HG03196 (cell line): ENCODE data around the gene TDRD5.
"Not testable (repeated sequence)": the region's sequence is repeated elsewhere in the genome, so short reads cannot be mapped to it uniquely, and the experiment has no call there.

Experiments used
- ATAC-seq: cut with Tn5 transposase; IDR thresholded peaks from one replicate; pipeline ENCODE4 v1.9.1; 2021; ENCODE audit not compliant: unreplicated experiment

The TDRD5 gene

DNA sequence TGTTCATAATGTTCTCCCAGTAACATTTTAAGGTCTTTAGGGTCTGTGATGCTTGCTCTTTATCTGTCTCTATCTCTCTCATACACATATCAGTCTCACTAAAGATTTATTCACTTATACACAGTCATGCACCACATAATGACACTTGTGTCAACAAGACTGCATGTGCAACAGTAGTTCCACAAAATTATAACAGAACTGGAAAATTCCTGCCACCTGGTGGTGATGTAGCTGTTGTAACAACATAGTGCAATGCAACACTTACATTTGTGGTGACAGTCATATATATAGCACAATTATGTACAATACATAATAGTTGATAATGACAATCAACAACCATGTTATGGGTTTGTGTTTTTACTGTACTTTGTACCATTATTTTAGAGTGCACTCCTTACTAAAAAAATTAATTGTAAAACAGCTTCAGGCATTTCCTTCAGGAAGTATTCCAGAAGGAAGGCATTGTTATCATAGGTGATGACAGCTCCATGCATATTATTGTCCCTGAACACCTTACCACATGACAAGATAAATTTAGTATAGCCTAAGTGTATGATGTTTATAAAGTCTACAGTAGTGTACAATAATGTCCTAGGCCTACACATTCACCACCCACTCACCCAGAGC is 8.1 kb downstream of the TDRD5 start:
- ATAC-seq: no peak

DNA sequence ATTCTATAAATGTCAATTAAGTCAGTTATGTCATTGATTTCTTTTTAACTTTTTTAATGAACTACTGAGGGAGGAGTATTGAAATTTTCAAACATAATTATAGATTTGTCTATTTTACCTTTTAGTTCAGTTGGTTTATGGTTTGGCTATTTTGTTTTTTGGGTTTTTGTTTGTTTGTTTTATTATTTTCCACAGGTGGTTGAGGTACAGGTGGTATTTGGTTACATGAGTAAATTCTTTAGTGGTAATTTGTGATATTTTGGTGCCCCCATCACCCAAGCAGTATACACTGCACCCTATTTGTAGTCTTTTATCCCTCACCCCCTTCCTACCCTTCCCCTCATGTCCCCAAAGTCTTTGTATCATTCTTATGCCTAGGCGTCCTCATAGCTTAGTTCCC is 9.5 kb downstream of the TDRD5 start:
- no peak for ATAC-seq

DNA sequence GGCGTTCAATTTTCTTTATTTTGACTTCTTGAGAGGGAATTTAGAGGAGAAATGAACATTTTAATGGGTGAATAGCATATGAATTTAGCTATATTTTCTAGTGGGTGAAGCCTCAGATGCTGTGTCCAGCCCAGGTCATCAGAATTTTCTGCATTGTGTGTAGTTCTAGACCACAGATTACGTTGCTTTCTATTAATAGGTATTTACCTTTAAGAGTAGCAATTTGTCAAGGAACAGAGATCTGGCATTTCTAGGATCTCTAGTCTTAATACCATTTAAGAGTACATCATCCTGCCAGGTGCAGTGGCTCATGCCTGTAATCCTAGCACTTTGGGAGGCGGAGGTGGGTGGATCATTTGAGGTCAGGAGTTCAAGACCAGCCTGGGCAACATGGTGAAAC is 20.7 kb downstream of the TDRD5 start:
- ATAC-seq: no peak

DNA sequence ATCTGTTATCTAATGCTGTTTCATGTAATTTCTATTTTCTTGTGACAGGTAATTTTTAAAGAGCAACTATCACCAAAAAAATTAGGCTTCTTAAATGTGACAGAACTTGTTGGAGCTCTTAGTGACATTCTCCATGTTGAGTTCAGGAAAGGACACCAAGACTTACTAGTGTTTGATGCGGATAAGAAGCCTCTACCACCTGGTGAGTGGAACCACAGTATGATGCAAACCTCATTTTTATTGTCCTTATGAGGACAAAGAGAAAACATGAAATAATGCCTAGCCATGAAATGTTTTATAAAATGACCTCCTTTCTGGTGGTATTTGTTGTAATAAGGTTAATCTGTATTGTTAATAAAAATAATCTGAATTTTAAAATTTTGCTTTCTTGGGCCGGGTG is 39.1 kb downstream of the TDRD5 start:
- ATAC-seq: no peak

DNA sequence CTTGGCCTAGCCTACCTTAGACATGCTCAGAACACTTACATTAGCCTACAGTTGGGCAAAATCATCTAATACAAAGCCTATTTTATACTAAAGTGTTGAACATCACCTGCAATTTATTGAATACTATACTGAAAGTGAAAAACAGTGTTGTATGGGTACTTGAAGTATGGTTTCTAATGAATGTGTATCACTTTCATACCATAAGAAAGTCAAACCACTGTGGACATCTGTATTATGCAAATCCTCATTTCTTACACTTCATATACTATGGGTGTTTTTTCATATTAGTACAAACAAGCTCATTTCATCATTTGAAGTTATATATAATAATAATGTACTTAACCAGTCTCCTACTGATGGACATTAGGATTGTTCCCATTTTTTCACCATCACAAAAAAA is 41.2 kb downstream of the TDRD5 start:
- ATAC-seq: peak; percentile 67

DNA sequence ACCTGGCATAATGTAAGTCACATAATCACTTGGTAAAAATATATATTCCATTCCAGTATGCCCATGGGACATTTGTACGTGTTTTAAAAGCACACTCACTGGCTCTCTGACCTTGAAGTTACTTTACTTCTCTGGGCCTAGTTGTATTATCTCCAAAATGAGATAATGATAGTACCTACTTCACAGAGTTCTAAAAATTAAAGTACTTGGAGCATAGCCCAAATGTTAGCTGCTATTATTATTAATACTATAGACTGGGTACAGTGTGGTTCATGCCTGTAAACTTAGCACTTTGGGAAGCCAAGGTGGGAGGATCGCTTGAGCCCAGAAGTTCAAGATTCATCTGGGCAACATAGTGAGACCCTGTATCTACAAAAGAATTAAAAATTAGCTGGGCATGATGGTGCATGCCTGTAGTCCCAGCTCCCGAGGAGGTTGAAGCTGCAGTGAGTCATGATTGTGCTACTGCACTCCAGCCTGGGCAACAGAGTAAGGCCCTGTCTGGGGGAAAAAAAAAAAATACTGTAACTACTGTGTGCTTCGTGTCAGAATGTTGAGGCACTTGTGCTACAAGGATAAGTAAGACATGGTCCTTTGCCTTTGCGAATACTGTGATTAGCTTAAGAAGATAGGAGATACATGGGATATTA is 45.7 kb downstream of the TDRD5 start:
- ATAC-seq: no peak

DNA sequence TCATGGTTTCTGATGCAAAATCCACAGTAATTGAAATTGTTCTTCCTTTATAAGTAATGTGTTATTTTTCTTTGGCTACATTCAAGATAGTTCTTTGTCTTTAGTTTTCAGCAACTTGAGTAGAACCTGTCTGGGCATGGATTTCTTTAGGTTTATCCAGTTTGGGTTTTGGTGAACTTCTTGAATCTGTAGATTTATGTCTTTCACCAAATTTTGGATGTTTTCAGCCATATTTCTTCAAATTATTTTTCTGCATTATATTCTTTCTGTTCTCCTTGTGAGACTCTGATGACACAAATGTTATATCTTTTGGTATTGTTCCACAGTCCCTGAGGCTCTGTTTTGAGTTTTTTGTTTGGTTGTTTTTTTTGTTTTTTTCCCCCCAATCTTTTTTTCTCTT is 69.4 kb downstream of the TDRD5 start:
- ATAC-seq: no peak

DNA sequence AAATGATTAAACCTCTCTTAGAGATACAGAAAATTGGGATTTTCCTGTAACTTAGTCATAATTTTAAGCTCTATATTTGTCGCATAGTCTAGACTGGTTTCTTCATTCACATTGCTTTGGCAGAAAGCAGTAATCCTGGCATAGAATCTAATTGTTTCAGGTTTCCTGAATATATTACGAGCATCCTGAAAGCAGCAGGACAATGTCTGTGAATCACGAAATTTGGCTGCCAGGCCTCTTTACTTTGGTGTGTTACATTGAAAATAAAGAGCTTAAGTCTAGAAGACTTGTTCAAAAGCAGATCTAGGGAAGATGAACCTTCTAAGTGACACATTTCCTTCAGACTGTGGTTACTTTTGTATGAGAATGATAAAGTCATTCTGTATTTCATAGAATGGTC is 72.2 kb downstream of the TDRD5 start:
- ATAC-seq: no peak

DNA sequence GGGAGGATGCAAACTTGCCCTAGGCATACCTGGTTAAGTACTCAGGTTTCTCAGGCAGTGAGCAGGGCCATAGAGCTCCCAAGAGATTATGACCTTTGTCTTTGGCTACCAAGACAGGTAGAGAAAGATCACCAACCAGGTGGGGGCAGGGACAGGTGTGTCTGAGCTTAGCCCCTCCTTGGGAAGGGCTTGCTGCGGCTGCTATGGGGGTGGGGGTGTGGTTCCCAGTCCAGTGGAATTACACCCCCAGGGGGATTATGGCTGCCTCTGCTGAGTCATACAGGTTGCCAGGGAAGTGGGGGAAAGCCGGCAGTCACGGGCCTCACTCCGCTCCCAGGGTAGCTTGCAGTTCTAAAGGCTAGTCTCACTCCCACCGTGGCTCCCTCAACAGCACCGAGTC is 86.2 kb downstream of the TDRD5 start:
- ATAC-seq: no peak

DNA sequence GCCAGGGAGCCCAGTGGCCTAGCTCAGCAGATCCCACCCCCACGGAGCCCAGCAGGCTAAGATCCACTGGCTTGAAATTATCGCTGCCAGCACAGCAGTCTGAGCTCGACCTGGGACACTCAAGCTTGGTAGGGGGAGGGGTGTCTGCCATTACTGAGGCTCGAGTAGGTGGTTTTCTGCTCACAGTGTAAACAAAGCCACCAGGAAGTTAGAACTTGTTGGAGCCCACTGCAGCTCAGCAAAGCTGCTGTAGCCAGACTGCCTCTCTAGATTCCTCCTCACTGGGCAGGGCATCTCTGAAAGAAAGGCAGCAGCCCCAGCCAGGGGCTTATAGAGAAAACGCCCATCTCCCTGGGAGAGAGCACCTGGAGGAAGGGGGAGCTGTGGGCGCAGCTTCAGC is 102.9 kb downstream of the TDRD5 start:
- not testable (repeated sequence) for ATAC-seq

DNA sequence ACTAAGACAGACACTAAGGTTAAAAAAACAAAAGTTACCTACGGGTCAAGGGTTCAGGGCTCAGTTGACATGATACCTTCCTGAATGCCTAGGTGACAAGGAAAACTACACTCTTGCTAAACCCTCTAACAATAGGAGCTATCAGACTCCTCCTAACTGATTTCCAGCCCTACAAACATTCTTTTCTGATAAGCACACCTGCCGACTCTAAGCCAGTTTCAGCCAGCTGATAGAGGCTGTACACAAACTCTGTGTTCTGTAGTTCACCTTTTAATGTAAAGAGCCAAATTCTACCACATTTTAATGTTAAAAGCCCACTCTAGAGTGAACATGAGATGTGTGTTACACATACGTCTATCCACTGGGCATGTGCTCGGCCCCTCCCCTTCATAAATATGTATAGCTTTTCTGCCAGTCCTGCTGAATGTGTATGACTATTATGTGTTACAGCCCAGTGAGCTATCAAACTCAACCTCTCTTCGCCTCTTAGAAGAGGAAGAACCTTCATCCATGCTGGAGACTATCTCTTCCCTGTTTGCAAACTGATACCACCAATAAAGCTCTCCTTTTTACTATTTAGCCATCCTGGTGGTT is 111.4 kb downstream of the TDRD5 start:
- ATAC-seq: no peak

DNA sequence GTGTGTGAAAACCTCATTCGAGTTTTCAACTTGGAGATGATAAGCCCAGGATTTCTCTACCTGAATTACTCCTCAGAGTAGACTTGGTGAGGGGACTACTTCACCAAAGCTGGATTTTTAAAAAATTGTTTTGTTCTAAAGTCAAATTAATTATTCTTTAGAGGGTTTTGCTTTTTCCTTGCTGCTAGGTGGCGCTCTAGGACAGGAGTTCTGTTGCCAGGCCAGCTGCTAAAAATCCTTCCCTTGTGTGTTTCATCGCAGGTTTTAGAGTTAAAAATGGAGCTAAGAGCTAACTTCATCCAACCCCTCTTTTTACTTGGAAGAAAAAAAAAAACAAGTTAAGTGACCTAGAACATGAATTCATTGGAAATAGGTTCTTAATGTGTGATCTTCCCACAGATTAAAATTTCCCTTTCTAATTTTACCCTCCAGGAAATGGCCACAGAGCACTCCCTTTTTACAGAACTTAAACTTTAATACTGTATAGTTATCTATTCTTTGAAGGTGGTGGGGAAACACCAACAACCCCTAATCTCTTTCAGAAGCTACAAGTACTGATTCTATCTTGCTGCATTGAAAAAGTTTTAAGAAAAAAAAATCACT is 114.8 kb downstream of the TDRD5 start:
- ATAC-seq: no peak

DNA sequence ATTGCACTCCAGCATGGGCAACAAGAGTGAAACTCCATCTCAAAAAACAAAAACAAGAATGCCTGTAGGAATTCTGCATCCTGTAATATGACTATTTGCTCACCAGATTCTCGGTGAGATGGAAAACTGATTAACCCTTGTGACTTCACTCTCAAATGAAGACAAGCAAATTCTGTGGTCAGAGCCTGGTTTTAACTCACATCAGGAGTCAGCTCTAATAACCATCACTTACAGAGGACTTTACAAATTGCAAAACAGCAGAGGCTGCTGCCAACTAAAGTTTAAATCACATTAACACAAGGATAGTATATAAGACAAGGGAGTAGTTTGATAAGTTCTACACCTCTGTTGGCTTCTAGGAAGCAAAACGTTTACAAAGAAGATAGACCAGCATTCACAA is 115.8 kb downstream of the TDRD5 start:
- ATAC-seq: no peak

DNA sequence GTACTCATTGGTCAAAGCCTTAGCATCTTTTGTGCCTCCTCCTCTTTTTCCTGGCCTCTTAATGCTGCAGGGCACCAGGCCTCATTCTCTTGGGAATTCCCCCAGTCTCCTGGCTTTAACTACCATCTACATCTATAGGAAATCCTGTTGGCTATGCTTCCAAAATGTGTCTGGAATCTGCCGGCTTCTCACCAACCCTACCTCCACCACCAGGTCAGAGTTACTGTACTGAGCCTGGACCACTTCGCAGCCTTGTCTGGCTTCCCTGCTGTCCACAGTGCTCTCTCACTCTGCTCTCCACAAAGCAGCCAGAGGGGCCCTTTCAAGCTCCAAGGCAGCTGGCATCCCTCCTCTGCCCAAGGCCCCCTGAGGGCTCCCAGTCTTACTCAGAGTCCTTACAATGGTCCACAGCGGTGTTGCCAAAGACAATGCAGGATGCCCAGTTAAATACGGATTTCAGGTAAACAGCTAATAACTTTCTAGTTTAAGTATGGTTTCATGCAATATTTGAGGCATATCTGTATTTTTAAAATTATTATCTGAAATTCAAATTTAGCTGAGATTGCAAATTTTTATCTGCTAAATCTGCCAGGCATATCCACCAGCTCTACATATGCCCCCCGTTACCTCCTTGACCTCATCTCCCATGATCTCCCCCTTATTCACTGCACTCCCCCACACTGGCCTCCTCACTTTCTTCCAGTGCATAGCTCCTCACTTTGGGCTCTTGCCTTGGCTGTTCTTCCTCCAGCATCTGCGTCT is 117.0 kb downstream of the TDRD5 start:
- no peak for ATAC-seq

DNA sequence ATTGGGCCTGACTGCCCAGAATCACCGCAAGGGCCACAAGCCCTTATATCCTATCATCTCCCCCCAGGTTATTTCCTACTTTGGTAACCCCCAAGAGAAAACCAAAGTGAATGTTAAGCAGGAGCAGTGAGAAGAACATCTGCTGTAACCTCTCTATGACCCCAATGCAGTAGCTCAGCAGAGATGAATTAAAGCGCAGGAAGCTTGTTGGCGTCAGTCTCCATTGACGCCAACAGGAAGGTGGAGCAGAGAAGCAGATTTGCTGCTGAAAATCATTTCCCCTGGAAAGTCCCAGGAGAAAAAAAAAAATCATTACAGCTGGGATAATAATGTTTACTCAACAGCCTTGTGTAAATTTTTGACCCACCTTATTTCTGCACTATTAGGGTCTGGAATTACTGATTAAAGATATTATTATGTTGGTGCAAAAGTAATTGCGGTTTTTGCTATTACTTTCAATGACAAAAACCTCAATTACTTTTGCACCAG is 118.3 kb downstream of the TDRD5 start:
- peak; percentile 76 for ATAC-seq

DNA sequence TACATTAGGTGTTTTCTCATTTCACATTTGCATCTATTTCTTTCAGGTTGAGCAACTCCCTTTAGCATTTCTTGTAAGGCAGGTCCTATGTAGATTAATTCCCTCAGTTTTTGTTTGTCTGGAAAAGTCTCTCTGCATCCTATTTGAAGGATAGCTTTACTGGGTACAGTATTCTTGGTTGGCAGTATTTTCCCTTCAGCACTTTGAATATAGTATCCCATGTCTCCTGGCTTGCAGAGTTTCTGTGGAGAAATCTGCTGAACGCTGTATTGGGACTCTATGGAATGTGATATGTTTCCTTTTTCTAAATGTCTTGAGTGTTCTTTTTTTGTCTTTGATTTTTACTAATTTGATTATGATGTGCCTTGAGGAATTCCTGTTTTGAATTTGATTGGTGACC is 122.5 kb downstream of the TDRD5 start:
- ATAC-seq: no peak

DNA sequence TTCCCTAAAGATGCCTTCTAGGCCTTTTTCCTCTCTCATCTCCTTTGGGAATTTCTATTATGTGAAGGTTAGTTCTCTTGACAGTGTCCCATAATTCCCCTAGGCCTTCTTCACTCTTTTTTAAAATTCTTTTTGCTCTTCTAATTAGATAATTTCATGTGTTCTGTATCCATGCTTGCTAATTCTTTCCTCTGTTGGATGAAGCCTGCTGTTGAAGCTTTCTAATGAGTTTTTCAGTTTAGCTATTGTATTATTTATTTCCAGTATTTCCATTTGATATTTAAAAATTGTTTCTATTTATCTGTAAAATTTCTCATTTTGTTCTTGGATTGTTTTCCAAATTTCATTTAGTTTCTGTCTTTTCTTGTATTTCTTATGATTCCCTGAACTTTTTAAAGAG is 123.0 kb downstream of the TDRD5 start:
- no peak for ATAC-seq

DNA sequence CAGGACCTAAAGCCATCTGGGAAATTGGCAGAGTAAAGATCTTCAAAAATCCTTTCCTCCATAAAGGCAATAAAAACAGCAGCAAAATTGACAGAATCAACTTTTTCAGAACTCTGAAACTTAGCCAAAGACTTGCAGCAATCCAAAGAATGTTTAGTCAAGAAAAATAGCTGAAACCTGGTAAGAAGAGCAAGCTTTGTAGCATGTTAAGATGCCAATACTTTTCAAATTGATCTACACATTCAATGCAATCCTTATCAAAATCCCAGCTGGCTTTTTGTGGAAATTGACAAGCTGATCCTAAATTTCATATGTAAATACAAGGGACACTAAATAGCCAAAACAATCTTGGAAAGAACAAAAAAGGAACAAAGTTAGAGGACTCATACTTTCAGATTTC is 127.6 kb downstream of the TDRD5 start:
- ATAC-seq: no peak

DNA sequence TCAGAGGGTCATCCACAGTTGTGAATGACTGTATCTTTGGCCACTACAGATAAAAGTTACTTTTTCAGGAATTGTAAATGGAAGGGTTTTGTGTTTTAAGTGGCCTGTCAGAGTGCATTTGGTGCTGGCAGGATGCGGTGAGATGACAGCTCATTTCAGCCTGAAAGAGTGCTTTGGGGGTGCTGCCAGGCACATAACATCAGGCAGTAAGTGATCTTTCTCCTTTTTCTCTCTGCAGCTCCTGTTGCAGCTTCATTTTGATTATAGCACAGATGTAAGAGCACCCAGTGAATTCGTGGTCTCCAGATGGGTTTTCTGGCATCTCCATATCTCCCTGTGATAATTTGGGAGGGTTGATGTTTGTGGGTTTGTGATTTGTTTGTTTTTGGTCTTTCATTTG is 136.6 kb downstream of the TDRD5 start:
- no peak for ATAC-seq

DNA sequence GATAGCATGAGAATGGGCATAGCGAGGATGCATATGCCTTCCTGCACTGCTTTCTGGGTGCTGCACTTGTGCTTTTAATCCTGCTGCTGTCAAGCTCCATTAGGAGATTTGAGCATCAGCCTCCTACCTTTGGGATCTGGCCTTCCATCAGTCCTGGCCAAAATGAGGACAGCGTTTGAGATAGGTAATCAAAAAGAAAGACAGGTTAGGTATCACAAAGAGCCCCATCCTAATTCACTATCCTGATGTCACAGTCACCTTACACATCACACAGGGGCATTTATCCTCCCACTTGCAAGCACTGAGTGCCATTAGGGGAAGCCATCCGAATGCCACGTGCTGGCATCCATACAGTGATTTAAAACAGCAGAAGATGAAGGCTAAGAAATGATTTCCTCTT is 138.2 kb downstream of the TDRD5 start:
- no peak for ATAC-seq

DNA sequence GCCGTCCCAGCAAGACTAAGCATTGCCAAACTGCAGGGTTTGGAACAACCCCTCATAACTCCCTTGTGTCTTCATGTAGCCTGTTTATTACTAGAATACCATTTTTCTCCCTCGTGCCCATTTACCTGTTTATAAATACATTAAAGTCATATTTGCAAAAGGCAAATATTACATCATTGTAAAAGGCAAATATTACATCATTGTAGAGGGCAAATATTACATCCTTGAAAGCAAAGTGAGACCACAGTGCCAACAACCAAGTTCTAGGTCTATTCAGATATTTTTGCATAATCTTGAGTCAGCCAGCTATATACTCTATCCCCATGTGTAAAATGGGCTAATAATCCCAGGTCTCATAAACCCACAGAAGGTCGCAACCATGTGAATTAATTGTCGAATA is 140.0 kb downstream of the TDRD5 start:
- no peak for ATAC-seq
